Measurements from ENCODE around the gene ZFP82. TPM values are rescaled to one million over a fixed set of nuclear protein-coding genes. Genes with fewer than 3 reads are reported as not detected.

The ZFP82 gene
- 1 to 10 TPM; 8.2 to 8.6 TPM for total RNA-seq
- polyA plus RNA-seq, result 10 to 100 TPM in 1 of 2 donors, 1 to 10 TPM in 1; 8.3 to 12.3 TPM

GRCh38 chr19:36418287-36419001 lies at the start of gene ZFP82:
Gene ZFP82 (minus strand): TSS chr19:36418644. CDS start chr19:36409789, 8,855 bp downstream.
- H3K27me3 ChIP-seq (ENCODE audit: insufficient read depth, low read length), result no peaks in the 10 kb centered on the region
- H3K4me1 ChIP-seq (ENCODE audit: insufficient read depth, low read length), result peaks cover 15% of the 10 kb centered on the region
- peak; percentile 47 to 81 (median 76) for DNase-seq
- ChIA-PET CTCF (ENCODE audit: partially characterized antibody) (interaction anchor here (1.1 kb wide), 1 partner anchor 71 kb away, joined by 4 read pairs; the partner anchor contains the start of gene ZNF566), POLR2A (ENCODE audit: partially characterized antibody) (interaction anchor here (0.6 to 2.4 kb wide), 8 partner anchors 9 to 249 kb away, joined by 3 to 8 read pairs (median 3); partner anchors contain the start of genes ZNF146, ZNF260, ZNF382 and ZNF565)
- peaks cover 3 to 52% (median 28%) of the 10 kb centered on the region in 8 donors for H3K9me3 Mint-ChIP-seq
- peaks cover 9 to 19% of the 10 kb centered on the region in 2 donors for H3K27me3 Mint-ChIP-seq
- peak within 1 kb of the TSS; percentile 81 to 93 (median 92) for H3K4me3 Mint-ChIP-seq
- intact Hi-C loops (cut with micrococcal nuclease), result loop anchor here (1.0 to 2.0 kb wide), 3 partner anchors 39 to 204 kb away; partner anchors contain the start of genes ZFP14, ZNF146, ZNF565 and ZNF566
- H3K36me3 ChIP-seq (ENCODE audit: insufficient read depth, low read length), result no peaks in the 10 kb centered on the region
- no peaks in the 10 kb centered on the region for H3K9me3 ChIP-seq (ENCODE audit: control insufficient read depth in 1 of 2, low read length in 2 of 2)
- H3K4me1 Mint-ChIP-seq, result peaks cover 11 to 28% (median 20%) of the 10 kb centered on the region in 4 donors
- H3K36me3 Mint-ChIP-seq, result peaks cover 33 to 34% of the 10 kb centered on the region in 2 donors
- peak within 1 kb of the TSS; percentile 73 for H3K27ac ChIP-seq (ENCODE audit: low read depth, low read length)
- H3K27ac Mint-ChIP-seq, result peak within 1 kb of the TSS; percentile 78 to 97 (median 96)
- peak within 1 kb of the TSS; percentile 71 to 82 for H3K4me3 ChIP-seq (ENCODE audit: low read length in 2 of 2)

- ChIA-PET POLR2A (ENCODE audit: partially characterized antibody) (no interaction called here), CTCF (ENCODE audit: partially characterized antibody) (no interaction called here)
- H3K27ac ChIP-seq (ENCODE audit: low read depth, low read length), result no peak overlapping the region
- intact Hi-C loops (cut with micrococcal nuclease), result no loop called here
- H3K36me3 Mint-ChIP-seq, result peaks cover 54 to 68% of the 10 kb centered on the region in 2 donors
- no peak overlapping the region for H3K4me3 Mint-ChIP-seq
- no peak for DNase-seq
- H3K9me3 ChIP-seq (ENCODE audit: control insufficient read depth in 1 of 2, low read length in 2 of 2), result peaks cover 0 to 15% of the 10 kb centered on the region in 2 donors
- H3K4me1 Mint-ChIP-seq, result no peaks in the 10 kb centered on the region
- H3K4me3 ChIP-seq (ENCODE audit: low read length in 2 of 2), result no peak overlapping the region
- no peak overlapping the region for H3K27ac Mint-ChIP-seq
- no peaks in the 10 kb centered on the region for H3K27me3 ChIP-seq (ENCODE audit: insufficient read depth, low read length)
- H3K4me1 ChIP-seq (ENCODE audit: insufficient read depth, low read length), result no peaks in the 10 kb centered on the region
- no peaks in the 10 kb centered on the region for H3K36me3 ChIP-seq (ENCODE audit: insufficient read depth, low read length)
- H3K9me3 Mint-ChIP-seq, result peaks cover 3 to 85% (median 55%) of the 10 kb centered on the region in 8 donors
- H3K27me3 Mint-ChIP-seq, result no peaks in the 10 kb centered on the region
These were observed 41.6 kb upstream of the ZFP82 start for GRCh38 chr19:36460046-36460445.

GRCh38 chr19:36456831-36457230 lies 38.4 kb upstream of the ZFP82 start:
- Mint-ChIP-seq H3K4me1 (peaks cover 0 to 1% (median 0%) of the 10 kb centered on the region in 4 donors), H3K9me3 (peaks cover 5 to 91% (median 66%) of the 10 kb centered on the region in 8 donors), H3K4me3 (no peak overlapping the region), H3K27ac (no peak overlapping the region), H3K36me3 (peaks cover 56 to 74% of the 10 kb centered on the region in 2 donors), H3K27me3 (no peaks in the 10 kb centered on the region)
- no peak overlapping the region for H3K27ac ChIP-seq (ENCODE audit: low read depth, low read length)
- no peaks in the 10 kb centered on the region for H3K27me3 ChIP-seq (ENCODE audit: insufficient read depth, low read length)
- intact Hi-C loops (cut with micrococcal nuclease), result no loop called here
- H3K4me3 ChIP-seq (ENCODE audit: low read length in 2 of 2), result no peak overlapping the region
- CTCF ChIA-PET (ENCODE audit: partially characterized antibody), result no interaction called here
- H3K4me1 ChIP-seq (ENCODE audit: insufficient read depth, low read length), result no peaks in the 10 kb centered on the region
- H3K9me3 ChIP-seq (ENCODE audit: control insufficient read depth in 1 of 2, low read length in 2 of 2), result peaks cover 0 to 26% of the 10 kb centered on the region in 2 donors
- no peak for DNase-seq
- POLR2A ChIA-PET (ENCODE audit: partially characterized antibody), result no interaction called here
- no peaks in the 10 kb centered on the region for H3K36me3 ChIP-seq (ENCODE audit: insufficient read depth, low read length)

- Mint-ChIP-seq H3K4me3 (no peak overlapping the region), H3K27me3 (no peaks in the 10 kb centered on the region), H3K4me1 (peaks cover 0 to 4% (median 0%) of the 10 kb centered on the region in 4 donors), H3K27ac (no peak overlapping the region), H3K9me3 (peaks cover 2 to 97% (median 85%) of the 10 kb centered on the region in 8 donors), H3K36me3 (peaks cover 57 to 61% of the 10 kb centered on the region in 2 donors)
- intact Hi-C loops (cut with micrococcal nuclease), result no loop called here
- Histone ChIP-seq H3K27ac (ENCODE audit: low read depth, low read length) (no peak overlapping the region), H3K4me1 (ENCODE audit: insufficient read depth, low read length) (no peaks in the 10 kb centered on the region), H3K27me3 (ENCODE audit: insufficient read depth, low read length) (no peaks in the 10 kb centered on the region), H3K4me3 (ENCODE audit: low read length in 2 of 2) (no peak overlapping the region), H3K9me3 (ENCODE audit: control insufficient read depth in 1 of 2, low read length in 2 of 2) (peaks cover 5 to 49% of the 10 kb centered on the region in 2 donors), H3K36me3 (ENCODE audit: insufficient read depth, low read length) (peaks cover 10% of the 10 kb centered on the region)
- ChIA-PET CTCF (ENCODE audit: partially characterized antibody) (no interaction called here), POLR2A (ENCODE audit: partially characterized antibody) (no interaction called here)
- no peak for DNase-seq
These were observed 30.7 kb upstream of the ZFP82 start for GRCh38 chr19:36449059-36449670.

GRCh38 chr19:36441339-36441738 lies 22.9 kb upstream of the ZFP82 start:
- POLR2A ChIA-PET (ENCODE audit: partially characterized antibody), result no interaction called here
- Histone ChIP-seq H3K9me3 (ENCODE audit: control insufficient read depth in 1 of 2, low read length in 2 of 2) (peaks cover 0 to 6% of the 10 kb centered on the region in 2 donors), H3K27ac (ENCODE audit: low read depth, low read length) (no peak overlapping the region), H3K4me3 (ENCODE audit: low read length in 2 of 2) (no peak overlapping the region), H3K27me3 (ENCODE audit: insufficient read depth, low read length) (no peaks in the 10 kb centered on the region), H3K36me3 (ENCODE audit: insufficient read depth, low read length) (no peaks in the 10 kb centered on the region), H3K4me1 (ENCODE audit: insufficient read depth, low read length) (no peaks in the 10 kb centered on the region)
- Mint-ChIP-seq H3K27me3 (no peaks in the 10 kb centered on the region), H3K9me3 (peaks cover 0 to 86% (median 66%) of the 10 kb centered on the region in 8 donors), H3K27ac (no peak overlapping the region), H3K4me3 (no peak overlapping the region), H3K36me3 (peaks cover 11 to 20% of the 10 kb centered on the region in 2 donors), H3K4me1 (no peaks in the 10 kb centered on the region)
- no peak for DNase-seq
- intact Hi-C loops (cut with micrococcal nuclease), result no loop called here
- CTCF ChIA-PET (ENCODE audit: partially characterized antibody), result no interaction called here

GRCh38 chr19:36436531-36436930 lies 18.1 kb upstream of the ZFP82 start:
- Histone ChIP-seq H3K27me3 (ENCODE audit: insufficient read depth, low read length) (no peaks in the 10 kb centered on the region), H3K36me3 (ENCODE audit: insufficient read depth, low read length) (no peaks in the 10 kb centered on the region), H3K9me3 (ENCODE audit: control insufficient read depth in 1 of 2, low read length in 2 of 2) (peaks cover 0 to 3% of the 10 kb centered on the region in 2 donors), H3K4me3 (ENCODE audit: low read length in 2 of 2) (no peak overlapping the region), H3K4me1 (ENCODE audit: insufficient read depth, low read length) (no peaks in the 10 kb centered on the region), H3K27ac (ENCODE audit: low read depth, low read length) (no peak overlapping the region)
- CTCF ChIA-PET (ENCODE audit: partially characterized antibody), result no interaction called here
- Mint-ChIP-seq H3K27ac (no peak overlapping the region), H3K4me1 (no peaks in the 10 kb centered on the region), H3K4me3 (no peak overlapping the region), H3K27me3 (no peaks in the 10 kb centered on the region), H3K9me3 (peaks cover 0 to 79% (median 54%) of the 10 kb centered on the region in 8 donors), H3K36me3 (peaks cover 5 to 13% of the 10 kb centered on the region in 2 donors)
- DNase-seq, result no peak
- POLR2A ChIA-PET (ENCODE audit: partially characterized antibody), result no interaction called here
- intact Hi-C loops (cut with micrococcal nuclease), result no loop called here

- ChIA-PET CTCF (ENCODE audit: partially characterized antibody) (no interaction called here), POLR2A (ENCODE audit: partially characterized antibody) (no interaction called here)
- H3K27ac ChIP-seq (ENCODE audit: low read depth, low read length), result no peak overlapping the region
- H3K9me3 Mint-ChIP-seq, result peaks cover 6 to 59% (median 43%) of the 10 kb centered on the region in 8 donors
- intact Hi-C loops (cut with micrococcal nuclease), result no loop called here
- H3K36me3 Mint-ChIP-seq, result peaks cover 13 to 17% of the 10 kb centered on the region in 2 donors
- H3K36me3 ChIP-seq (ENCODE audit: insufficient read depth, low read length), result no peaks in the 10 kb centered on the region
- H3K27ac Mint-ChIP-seq, result no peak overlapping the region
- H3K27me3 ChIP-seq (ENCODE audit: insufficient read depth, low read length), result no peaks in the 10 kb centered on the region
- peaks cover 20 to 21% of the 10 kb centered on the region in 2 donors for H3K27me3 Mint-ChIP-seq
- no peak overlapping the region for H3K4me3 ChIP-seq (ENCODE audit: low read length in 2 of 2)
- H3K9me3 ChIP-seq (ENCODE audit: control insufficient read depth in 1 of 2, low read length in 2 of 2), result no peaks in the 10 kb centered on the region
- no peak for DNase-seq
- no peak overlapping the region for H3K4me3 Mint-ChIP-seq
- H3K4me1 Mint-ChIP-seq, result peaks cover 0 to 7% (median 1%) of the 10 kb centered on the region in 4 donors
- peaks cover 3% of the 10 kb centered on the region for H3K4me1 ChIP-seq (ENCODE audit: insufficient read depth, low read length)
These were observed 5.5 kb upstream of the ZFP82 start for GRCh38 chr19:36423925-36424324.

All from CD4-positive, alpha-beta memory T cell (primary cell).